ENCODE data around the gene FCHSD1. TPM values are rescaled to one million over a fixed set of nuclear protein-coding genes. Genes with fewer than 3 reads are reported as not detected.

Gene FCHSD1
- total RNA-seq, 1 donor = 22.4 TPM

DNA sequence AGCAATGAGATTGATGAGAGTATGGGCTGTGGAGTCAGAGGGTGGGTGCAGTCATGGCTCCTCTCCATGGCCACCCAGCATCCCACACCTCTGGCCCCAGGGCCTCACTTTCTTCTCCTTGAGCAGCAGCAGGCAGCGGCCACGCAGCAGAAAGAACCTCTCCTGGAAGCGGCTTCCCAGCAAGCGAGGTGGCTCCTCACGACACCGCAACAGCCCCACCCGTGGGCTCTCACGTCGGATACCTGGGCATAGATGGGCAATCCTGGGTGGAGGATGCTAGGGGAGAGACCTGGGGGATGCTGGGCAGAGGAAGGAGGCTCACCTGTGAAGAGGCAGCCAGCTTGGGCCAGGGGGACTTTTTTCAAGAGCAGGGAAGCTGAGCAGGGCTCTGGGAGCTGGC lies 5.2 kb upstream of the FCHSD1 start:
- H4K20me1 ChIP-seq (ENCODE audit: insufficient read depth, low read length) = no peaks in the 10 kb centered on the region
- peaks cover 29% of the 10 kb centered on the region for H3K4me1 ChIP-seq (ENCODE audit: insufficient read depth, low read length)
- TF ChIP-seq, protein P1, sequence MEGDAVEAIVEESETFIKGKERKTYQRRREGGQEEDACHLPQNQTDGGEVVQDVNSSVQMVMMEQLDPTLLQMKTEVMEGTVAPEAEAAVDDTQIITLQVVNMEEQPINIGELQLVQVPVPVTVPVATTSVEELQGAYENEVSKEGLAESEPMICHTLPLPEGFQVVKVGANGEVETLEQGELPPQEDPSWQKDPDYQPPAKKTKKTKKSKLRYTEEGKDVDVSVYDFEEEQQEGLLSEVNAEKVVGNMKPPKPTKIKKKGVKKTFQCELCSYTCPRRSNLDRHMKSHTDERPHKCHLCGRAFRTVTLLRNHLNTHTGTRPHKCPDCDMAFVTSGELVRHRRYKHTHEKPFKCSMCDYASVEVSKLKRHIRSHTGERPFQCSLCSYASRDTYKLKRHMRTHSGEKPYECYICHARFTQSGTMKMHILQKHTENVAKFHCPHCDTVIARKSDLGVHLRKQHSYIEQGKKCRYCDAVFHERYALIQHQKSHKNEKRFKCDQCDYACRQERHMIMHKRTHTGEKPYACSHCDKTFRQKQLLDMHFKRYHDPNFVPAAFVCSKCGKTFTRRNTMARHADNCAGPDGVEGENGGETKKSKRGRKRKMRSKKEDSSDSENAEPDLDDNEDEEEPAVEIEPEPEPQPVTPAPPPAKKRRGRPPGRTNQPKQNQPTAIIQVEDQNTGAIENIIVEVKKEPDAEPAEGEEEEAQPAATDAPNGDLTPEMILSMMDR (IDR thresholded peaks at IDR 0.05; ENCODE audit: extremely low read depth, low read depth, low read length) = no peak
- H3K79me2 ChIP-seq (ENCODE audit: insufficient read depth, low read length) = no peaks in the 10 kb centered on the region
- no peaks in the 10 kb centered on the region for H3K9me3 ChIP-seq (ENCODE audit: low read depth, low read length)
- no peak overlapping the region for H3K27ac ChIP-seq (ENCODE audit: low read depth, low read length)
- no peaks in the 10 kb centered on the region for H3K36me3 ChIP-seq (ENCODE audit: insufficient read depth, low read length)
- no peak overlapping the region for H3K4me3 ChIP-seq (ENCODE audit: insufficient read depth, low read length)
- no peak overlapping the region for H3K4me2 ChIP-seq (ENCODE audit: insufficient read depth, low read length)
- no peak overlapping the region for H2AFZ ChIP-seq (ENCODE audit: low read length)
- no peak for DNase-seq (ENCODE audit: insufficient read length, low spot score, missing footprints)
- H3K27me3 ChIP-seq (ENCODE audit: insufficient read depth, low read length) = no peaks in the 10 kb centered on the region

DNA sequence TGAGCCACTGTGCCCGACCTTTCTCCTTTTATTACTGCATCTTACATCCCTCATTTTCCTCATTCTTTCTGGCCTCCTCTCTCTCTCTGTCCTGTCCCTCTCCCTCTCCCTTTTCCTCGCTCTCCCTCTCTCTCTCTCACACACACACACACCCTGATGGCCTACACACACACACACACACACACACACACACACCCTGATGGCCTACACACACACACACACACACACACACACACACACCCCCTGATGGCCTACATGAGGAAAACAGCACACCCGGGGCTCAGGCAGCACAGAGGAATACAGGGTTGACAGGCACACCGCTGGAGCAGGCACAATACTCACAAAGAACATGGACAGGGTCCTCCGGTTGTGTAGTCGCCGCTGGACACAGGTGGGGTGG lies 3.8 kb upstream of the FCHSD1 start:
- no peaks in the 10 kb centered on the region for H3K27me3 ChIP-seq (ENCODE audit: insufficient read depth, low read length)
- no peak overlapping the region for H3K4me2 ChIP-seq (ENCODE audit: insufficient read depth, low read length)
- no peaks in the 10 kb centered on the region for H3K36me3 ChIP-seq (ENCODE audit: insufficient read depth, low read length)
- H3K27ac ChIP-seq (ENCODE audit: low read depth, low read length) = peak overlapping the region; percentile 72
- peak; percentile 44 for DNase-seq (ENCODE audit: insufficient read length, low spot score, missing footprints)
- no peaks in the 10 kb centered on the region for H4K20me1 ChIP-seq (ENCODE audit: insufficient read depth, low read length)
- TF ChIP-seq, protein P1 (IDR thresholded peaks at IDR 0.05; ENCODE audit: extremely low read depth, low read depth, low read length) = no peak
- no peaks in the 10 kb centered on the region for H3K9me3 ChIP-seq (ENCODE audit: low read depth, low read length)
- peaks cover 34% of the 10 kb centered on the region for H3K4me1 ChIP-seq (ENCODE audit: insufficient read depth, low read length)
- peaks cover 9% of the 10 kb centered on the region for H3K79me2 ChIP-seq (ENCODE audit: insufficient read depth, low read length)
- no peak overlapping the region for H2AFZ ChIP-seq (ENCODE audit: low read length)
- H3K4me3 ChIP-seq (ENCODE audit: insufficient read depth, low read length) = no peak overlapping the region

DNA sequence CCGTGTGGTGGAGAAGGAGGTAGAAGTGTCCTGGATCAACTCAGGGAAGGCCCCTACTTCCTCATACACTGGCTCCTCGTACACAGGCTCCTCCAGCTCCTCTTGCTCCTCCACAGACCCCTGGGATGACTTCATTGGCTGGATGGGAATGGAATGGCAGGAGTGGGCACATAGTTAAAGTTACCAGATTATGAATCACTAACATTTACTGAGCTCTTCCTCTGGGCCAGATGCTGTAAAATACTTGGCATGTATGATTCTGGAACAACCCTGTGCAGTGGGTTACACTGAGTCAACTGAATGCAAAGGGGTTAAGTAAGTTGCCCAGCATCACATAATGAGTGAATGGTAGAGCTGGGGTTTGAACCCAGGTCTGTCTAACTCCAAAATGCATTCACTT lies 3.1 kb upstream of the FCHSD1 start:
- no peaks in the 10 kb centered on the region for H3K27me3 ChIP-seq (ENCODE audit: insufficient read depth, low read length)
- H3K4me1 ChIP-seq (ENCODE audit: insufficient read depth, low read length) = peaks cover 34% of the 10 kb centered on the region
- H3K9me3 ChIP-seq (ENCODE audit: low read depth, low read length) = no peaks in the 10 kb centered on the region
- H2AFZ ChIP-seq (ENCODE audit: low read length) = no peak overlapping the region
- H4K20me1 ChIP-seq (ENCODE audit: insufficient read depth, low read length) = no peaks in the 10 kb centered on the region
- H3K27ac ChIP-seq (ENCODE audit: low read depth, low read length) = peak overlapping the region; percentile 72
- H3K4me2 ChIP-seq (ENCODE audit: insufficient read depth, low read length) = peak overlapping the region; percentile 34
- H3K79me2 ChIP-seq (ENCODE audit: insufficient read depth, low read length) = peaks cover 12% of the 10 kb centered on the region
- H3K36me3 ChIP-seq (ENCODE audit: insufficient read depth, low read length) = no peaks in the 10 kb centered on the region
- TF ChIP-seq, protein P1 (IDR thresholded peaks at IDR 0.05; ENCODE audit: extremely low read depth, low read depth, low read length) = no peak
- no peak overlapping the region for H3K4me3 ChIP-seq (ENCODE audit: insufficient read depth, low read length)
- DNase-seq (ENCODE audit: insufficient read length, low spot score, missing footprints) = peak; percentile 99

DNA sequence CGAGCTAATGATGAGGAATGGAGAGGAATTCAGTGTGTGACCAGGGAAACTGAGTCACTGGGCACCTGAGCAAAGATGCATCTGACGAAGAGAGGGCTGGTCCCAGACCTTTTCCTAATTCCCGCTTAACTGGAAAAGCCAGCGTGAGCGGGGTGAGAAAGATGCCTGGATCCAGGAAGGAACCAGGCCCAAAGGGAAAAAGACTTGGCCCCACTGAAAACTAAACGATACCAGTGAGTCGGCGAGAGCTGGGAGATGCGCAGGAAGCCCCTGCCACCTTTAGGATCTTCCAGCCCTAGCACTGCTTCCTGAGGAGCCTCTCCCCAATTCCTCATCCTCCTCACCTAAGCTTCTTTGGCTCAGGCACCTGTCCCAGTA lies 499 bp upstream of the FCHSD1 start:
- TF ChIP-seq, protein P1 (IDR thresholded peaks at IDR 0.05; ENCODE audit: extremely low read depth, low read depth, low read length) = no peak
- no peaks in the 10 kb centered on the region for H3K27me3 ChIP-seq (ENCODE audit: insufficient read depth, low read length)
- H3K79me2 ChIP-seq (ENCODE audit: insufficient read depth, low read length) = peaks cover 12% of the 10 kb centered on the region
- H3K4me2 ChIP-seq (ENCODE audit: insufficient read depth, low read length) = peak overlapping the region; percentile 95
- H3K4me3 ChIP-seq (ENCODE audit: insufficient read depth, low read length) = peak overlapping the region; percentile 84
- H2AFZ ChIP-seq (ENCODE audit: low read length) = peak overlapping the region; percentile 39
- peak; percentile 44 for DNase-seq (ENCODE audit: insufficient read length, low spot score, missing footprints)
- H4K20me1 ChIP-seq (ENCODE audit: insufficient read depth, low read length) = peaks cover 2% of the 10 kb centered on the region
- no peaks in the 10 kb centered on the region for H3K9me3 ChIP-seq (ENCODE audit: low read depth, low read length)
- H3K27ac ChIP-seq (ENCODE audit: low read depth, low read length) = no peak overlapping the region
- H3K36me3 ChIP-seq (ENCODE audit: insufficient read depth, low read length) = peaks cover 19% of the 10 kb centered on the region
- peaks cover 19% of the 10 kb centered on the region for H3K4me1 ChIP-seq (ENCODE audit: insufficient read depth, low read length)

Data from osteoblast (primary cell).